Keratinocyte (primary cell): ENCODE results near the gene HTR2B. TPM values are rescaled to one million over a fixed set of nuclear protein-coding genes. Genes with fewer than 3 reads are reported as not detected.

Experiments used
- DNase-seq: peaks from one replicate; pipeline ENCODE4 v3.0.0-alpha.2; 2011; ENCODE audit warnings: low read depth, missing footprints, low spot score
- FAIRE-seq: peaks from 2 replicates; lab custom pipeline; 2011; peaks lifted over from hg19 to GRCh38; lab: Jason Lieb, UNC
- H2AFZ ChIP-seq: 2 replicates; pipeline ENCODE4 v1.6.0; 2012; ENCODE audit warnings: low read length, control low read depth, inconsistent platforms; ENCODE audit not compliant: control insufficient read depth
- H3K27ac ChIP-seq: 2 replicates; pipeline ENCODE4 v1.5.1; 2011; ENCODE audit warnings: low read length; ENCODE audit not compliant: control insufficient read depth, insufficient read depth
- H3K27me3 ChIP-seq: 3 replicates; pipeline ENCODE4 v1.6.0; 2011; ENCODE audit warnings: low read length; ENCODE audit not compliant: control insufficient read depth, insufficient read depth; ENCODE audit errors: extremely low read depth
- H3K36me3 ChIP-seq, 2 experiments: 2 replicates in 1 of 2; 3 replicates in 1 of 2; pipeline ENCODE4 v1.5.1; 2011; ENCODE audit warnings: low read length in 2 of 2, mild to moderate bottlenecking in 1 of 2; ENCODE audit not compliant: control insufficient read depth in 2 of 2, insufficient read depth in 2 of 2; ENCODE audit errors: extremely low read depth in 1 of 2
- H3K4me1 ChIP-seq: 3 replicates; pipeline ENCODE4 v1.5.1; 2011; ENCODE audit warnings: low read length; ENCODE audit not compliant: control insufficient read depth, insufficient read depth; ENCODE audit errors: extremely low read depth
- H3K4me2 ChIP-seq: 3 replicates; pipeline ENCODE4 v1.6.0; 2011; ENCODE audit warnings: low read depth, low read length; ENCODE audit not compliant: control insufficient read depth, insufficient read depth; ENCODE audit errors: extremely low read depth
- H3K4me3 ChIP-seq, 3 experiments: fragments of 200-600 bp in 1 of 3; sonication (generic) in 1 of 3; 2 replicates in 2 of 3; 3 replicates in 1 of 3; pipeline ENCODE4 v1.5.1; 2011 to 2016; ENCODE audit warnings: low read length in 3 of 3, mild to moderate bottlenecking in 3 of 3, control low read depth in 2 of 3, inconsistent platforms in 1 of 3, low read depth in 1 of 3, mixed read lengths in 1 of 3, mixed run types in 1 of 3, moderate library complexity in 1 of 3; ENCODE audit not compliant: control insufficient read depth in 2 of 3, insufficient read depth in 2 of 3; ENCODE audit errors: extremely low read depth in 1 of 3
- H3K79me2 ChIP-seq: 2 replicates; pipeline ENCODE4 v1.6.0; 2012; ENCODE audit warnings: low read length; ENCODE audit not compliant: control insufficient read depth, insufficient read depth
- H3K9ac ChIP-seq: 3 replicates; pipeline ENCODE4 v1.6.0; 2011; ENCODE audit warnings: low read length; ENCODE audit not compliant: control insufficient read depth, insufficient read depth; ENCODE audit errors: extremely low read depth
- H3K9me1 ChIP-seq: 3 replicates; pipeline ENCODE4 v1.6.0; 2011; ENCODE audit warnings: low read length; ENCODE audit not compliant: control insufficient read depth, insufficient read depth; ENCODE audit errors: extremely low read depth
- H3K9me3 ChIP-seq: 2 replicates; pipeline ENCODE4 v1.5.1; 2012; ENCODE audit warnings: low read depth, low read length; ENCODE audit not compliant: control insufficient read depth
- H4K20me1 ChIP-seq: 3 replicates; pipeline ENCODE4 v1.6.0; 2011; ENCODE audit warnings: low read length; ENCODE audit not compliant: control insufficient read depth, insufficient read depth; ENCODE audit errors: extremely low read depth
- CTCF ChIP-seq, 3 experiments: IDR thresholded peaks in 1 of 3; conservative IDR thresholded peaks in 1 of 3; optimal IDR thresholded peaks in 1 of 3; 2 replicates in 2 of 3; 3 replicates in 1 of 3; pipeline versions ENCODE3 to v1.5.1; 2011; ENCODE audit warnings: low read length in 3 of 3, mild to moderate bottlenecking in 3 of 3, moderate library complexity in 2 of 3, control low read depth in 1 of 3, inconsistent platforms in 1 of 3; ENCODE audit not compliant: insufficient read depth in 2 of 3; ENCODE audit errors: extremely low read depth in 1 of 3
- EZH2 ChIP-seq: IDR thresholded peaks from one replicate; pipeline ENCODE4 v1.6.1; 2012; ENCODE audit warnings: inconsistent platforms, mild to moderate bottlenecking, low read length, moderate library complexity
- dilution Hi-C: fragments of 300-500 bp; cut with MboI; formaldehyde crosslinking; loops from one replicate; pipeline ENCODE4 v1.7.0; 2020; ENCODE audit warnings: low sequenced_read_pairs; ENCODE audit not compliant: extremely low pct_ligation_motif_present
- polyA plus RNA-seq, 5 experiments: library from polyadenylated mRNA; depleted of rRNA in 3 of 5; stranded (reverse) in 3 of 5; stranded (forward) in 1 of 5; unstranded in 1 of 5; fragments of >200 nt; gene quantifications; 1 replicate in 1 of 5; 2 replicates in 3 of 5; 3 replicates in 1 of 5; pipeline versions ENCODE4 v1.2.1 to v1.2.3, GENCODE V29; 2011 to 2012; ENCODE audit warnings: missing spikeins in 2 of 5, low read depth in 1 of 5, low replicate concordance in 1 of 5

Gene HTR2B
- polyA plus RNA-seq, 1 donor (not counting 4 experiments of a cell fraction or from before 2014, with no cell fraction given), result not detected

- dilution Hi-C loops, result no loop called here
- Histone ChIP-seq H2AFZ (no peak overlapping the region), H3K4me3 (no peak overlapping the region), H3K27me3 (no peaks in the 10 kb centered on the region), H3K27ac (no peak overlapping the region), H3K4me1 (no peaks in the 10 kb centered on the region), H3K9me3 (no peaks in the 10 kb centered on the region), H3K9ac (no peak overlapping the region), H3K36me3 (peaks cover 16 to 22% of the 10 kb centered on the region in 2 experiments), H4K20me1 (no peaks in the 10 kb centered on the region), H3K4me2 (no peak overlapping the region), H3K79me2 (no peaks in the 10 kb centered on the region), H3K9me1 (no peaks in the 10 kb centered on the region)
- no peak for FAIRE-seq
- TF ChIP-seq EZH2 (no peak), CTCF (optimal IDR thresholded peaks at IDR 0.05 in 1 of 3, IDR thresholded peaks at IDR 0.05 in 1 of 3, conservative IDR thresholded peaks at IDR 0.05 in 1 of 3; ENCODE audit: extremely low read depth in 1 of 3, insufficient read depth in 2 of 3, low read length in 3 of 3) (no peak)
- no peak for DNase-seq
These were observed 38.2 kb upstream of the HTR2B start for GRCh38 chr2:231163011-231163410.

GRCh38 chr2:231161877-231162329 is 37.1 kb upstream of the HTR2B start:
- Histone ChIP-seq H3K36me3 (peaks cover 14 to 19% of the 10 kb centered on the region in 2 experiments), H3K27me3 (no peaks in the 10 kb centered on the region), H3K79me2 (no peaks in the 10 kb centered on the region), H4K20me1 (no peaks in the 10 kb centered on the region), H3K4me2 (no peak overlapping the region), H3K4me3 (no peak overlapping the region), H3K27ac (no peak overlapping the region), H3K4me1 (no peaks in the 10 kb centered on the region), H3K9ac (no peak overlapping the region), H3K9me1 (no peaks in the 10 kb centered on the region), H2AFZ (no peak overlapping the region), H3K9me3 (no peaks in the 10 kb centered on the region)
- no peak for FAIRE-seq
- TF ChIP-seq EZH2 (no peak), CTCF (optimal IDR thresholded peaks at IDR 0.05 in 1 of 3, IDR thresholded peaks at IDR 0.05 in 1 of 3, conservative IDR thresholded peaks at IDR 0.05 in 1 of 3; ENCODE audit: extremely low read depth in 1 of 3, insufficient read depth in 2 of 3, low read length in 3 of 3) (no peak)
- dilution Hi-C loops, result no loop called here
- no peak for DNase-seq
